SK-N-SH (cell line): ENCODE results near the gene ELAVL2. TPM values are rescaled to one million over a fixed set of nuclear protein-coding genes. Genes with fewer than 3 reads are reported as not detected.

ENCODE experiments used
- CTCF ChIA-PET: fragments of 300-600, 350-600 bp; formaldehyde crosslinking; extraction: SDS; loops from one replicate; lab custom pipeline; 2021; lab: Yijun Ruan, JAX
- POLR2A ChIA-PET: fragments of 350-600 bp; sonication (Branson Sonifier 250); formaldehyde crosslinking; extraction: SDS; loops from one replicate; lab custom pipeline; 2020; ENCODE audit warnings: antibody characterized with exemption, inconsistent platforms; lab: Yijun Ruan, JAX
- DNase-seq: peaks from one replicate; pipeline ENCODE4 v3.0.0; 2012
- H2AFZ ChIP-seq: fragments of 200-600 bp; sonication (generic); 2 replicates; pipeline ENCODE4 v1.8.1; 2016; ENCODE audit warnings: antibody characterized with exemption, mild to moderate bottlenecking, low read depth
- H3F3A ChIP-seq: fragments of 200-600 bp; sonication (generic); replicated peaks from 2 replicates; pipeline ENCODE3; 2016; ENCODE audit warnings: antibody characterized with exemption, mild to moderate bottlenecking; ENCODE audit not compliant: insufficient read depth
- H3K27ac ChIP-seq, 2 experiments: fragments of 200-500 bp in 1 of 2; fragments of 200-600 bp in 1 of 2; sonication (Bioruptor generic) in 1 of 2; sonication (generic), shearing (Covaris generic) in 1 of 2; 2 replicates each; pipeline versions ENCODE4 v1.5.1 to v1.6.1; 2014 to 2016; ENCODE audit warnings: low read depth in 2 of 2, inconsistent platforms in 1 of 2, low read length in 1 of 2, mild to moderate bottlenecking in 1 of 2, mixed read lengths in 1 of 2
- H3K27me3 ChIP-seq: fragments of 200-600 bp; sonication (generic), shearing (Covaris generic); 2 replicates; pipeline ENCODE4 v1.6.1; 2016; ENCODE audit warnings: mixed run types; ENCODE audit not compliant: insufficient read depth
- H3K36me3 ChIP-seq, 2 experiments: fragments of 200-500 bp in 1 of 2; fragments of 200-600 bp in 1 of 2; sonication (Bioruptor generic) in 1 of 2; sonication (generic) in 1 of 2; replicated peaks in 1 of 2; 2 replicates each; pipeline versions ENCODE3 to v1.5.1; 2014 to 2016; ENCODE audit warnings: low read length in 1 of 2, mild to moderate bottlenecking in 1 of 2; ENCODE audit not compliant: insufficient read depth in 2 of 2, control insufficient read depth in 1 of 2
- H3K4me1 ChIP-seq, 2 experiments: fragments of 200-500 bp in 1 of 2; fragments of 200-600 bp in 1 of 2; sonication (Bioruptor generic) in 1 of 2; sonication (generic), shearing (Covaris generic) in 1 of 2; 2 replicates each; pipeline versions ENCODE4 v1.5.1 to v1.6.1; 2014 to 2016; ENCODE audit warnings: low read depth in 1 of 2, low read length in 1 of 2, mixed run types in 1 of 2; ENCODE audit not compliant: insufficient read depth in 2 of 2, control insufficient read depth in 1 of 2
- H3K4me2 ChIP-seq: fragments of 200-600 bp; sonication (generic), shearing (Covaris generic); 2 replicates; pipeline ENCODE4 v1.6.1; 2017; ENCODE audit warnings: mixed run types
- H3K4me3 ChIP-seq, 2 experiments: fragments of 200-500 bp in 1 of 2; fragments of 200-600 bp in 1 of 2; sonication (Bioruptor generic) in 1 of 2; sonication (generic), shearing (Covaris generic) in 1 of 2; 2 replicates each; pipeline versions ENCODE4 v1.5.1 to v1.8.1; 2014 to 2016; ENCODE audit warnings: low read depth in 2 of 2, inconsistent platforms in 1 of 2, low read length in 1 of 2, mild to moderate bottlenecking in 1 of 2, mixed read lengths in 1 of 2, moderate library complexity in 1 of 2
- H3K79me2 ChIP-seq: fragments of 200-600 bp; sonication (generic); 2 replicates; pipeline ENCODE4 v1.8.1; 2017; ENCODE audit warnings: mild to moderate bottlenecking; ENCODE audit not compliant: insufficient read depth
- H3K9ac ChIP-seq: fragments of 200-600 bp; sonication (generic); 2 replicates; pipeline ENCODE4 v1.6.1; 2017; ENCODE audit warnings: mixed run types
- H3K9me2 ChIP-seq: fragments of 200-600 bp; sonication (generic); 2 replicates; pipeline ENCODE4 v1.6.1; 2017; ENCODE audit warnings: mixed run types
- H3K9me3 ChIP-seq: fragments of 200-600 bp; sonication (generic); 2 replicates; pipeline ENCODE4 v1.6.1; 2017; ENCODE audit warnings: mixed run types, mild to moderate bottlenecking, moderate library complexity
- H4K20me1 ChIP-seq: fragments of 200-600 bp; sonication (generic); 2 replicates; pipeline ENCODE4 v1.6.1; 2017; ENCODE audit warnings: mild to moderate bottlenecking, mixed run types; ENCODE audit not compliant: insufficient read depth
- ELF1 ChIP-seq: IDR thresholded peaks from 2 replicates; pipeline ENCODE4 v1.4.0; 2012
- EP300 ChIP-seq, 2 experiments: IDR thresholded peaks; 2 replicates each; pipeline versions ENCODE4 v1.4.0 to v1.6.1; 2012; ENCODE audit warnings: borderline replicate concordance in 1 of 2, low read depth in 1 of 2, low read length in 1 of 2
- EZH2phosphoT487 ChIP-seq: fragments of 200-600 bp; sonication (generic); IDR thresholded peaks from 2 replicates; pipeline ENCODE4 v1.6.1; 2017; ENCODE audit warnings: low read depth, mixed run types, mild to moderate bottlenecking, antibody characterized with exemption, moderate library complexity, borderline replicate concordance
- FOXJ3 ChIP-seq: sonication (generic); formaldehyde crosslinking; IDR thresholded peaks from 2 replicates; pipeline ENCODE4 v1.5.1; 2020; ENCODE audit warnings: mild to moderate bottlenecking, missing genetic modification reagents
- FOXM1 ChIP-seq: IDR thresholded peaks from 2 replicates; pipeline ENCODE4 v1.4.0; 2012; ENCODE audit warnings: low read depth, mild to moderate bottlenecking
- GABPA ChIP-seq: IDR thresholded peaks from 2 replicates; pipeline ENCODE4 v1.4.0; 2012; ENCODE audit warnings: low read depth, mild to moderate bottlenecking
- GATA2 ChIP-seq: sonication (generic); formaldehyde crosslinking; IDR thresholded peaks from 2 replicates; pipeline ENCODE4 v1.5.0; 2020; ENCODE audit warnings: mild to moderate bottlenecking, missing genetic modification reagents
- MEF2A ChIP-seq: IDR thresholded peaks from 2 replicates; pipeline ENCODE4 v1.4.0; 2012; ENCODE audit warnings: low read depth, borderline replicate concordance
- MXI1 ChIP-seq: IDR thresholded peaks from 2 replicates; pipeline ENCODE4 v1.6.1; 2012; ENCODE audit warnings: mild to moderate bottlenecking, low read depth, low read length, improper control_type of control experiment
- NFIC ChIP-seq: IDR thresholded peaks from 2 replicates; pipeline ENCODE4 v1.4.0; 2012; ENCODE audit warnings: borderline replicate concordance
- POLR2AphosphoS5 ChIP-seq: IDR thresholded peaks from 2 replicates; pipeline ENCODE4 v1.6.1; 2012; ENCODE audit warnings: low read depth, low read length
- RAD21 ChIP-seq: IDR thresholded peaks from 2 replicates; pipeline ENCODE4 v1.6.1; 2012; ENCODE audit warnings: mild to moderate bottlenecking, low read length
- RCOR1 ChIP-seq: fragments of 150-350 bp; IDR thresholded peaks from 2 replicates; pipeline ENCODE4 v1.6.1; 2017; ENCODE audit warnings: antibody characterized with exemption, low read length
- REST ChIP-seq: IDR thresholded peaks from 2 replicates; pipeline ENCODE4 v1.6.1; 2012; ENCODE audit warnings: mild to moderate bottlenecking, low read depth, low read length, moderate library complexity
- RFX5 ChIP-seq: IDR thresholded peaks from 2 replicates; pipeline ENCODE4 v1.6.1; 2012; ENCODE audit warnings: mild to moderate bottlenecking, improper control_type of control experiment, low read length
- RXRA ChIP-seq: IDR thresholded peaks from 2 replicates; pipeline ENCODE4 v1.4.0; 2012; ENCODE audit warnings: low read depth, mild to moderate bottlenecking, borderline replicate concordance
- SIN3A ChIP-seq: IDR thresholded peaks from 2 replicates; pipeline ENCODE4 v1.6.1; 2012; ENCODE audit warnings: low read depth, mild to moderate bottlenecking, low read length, moderate library complexity, borderline replicate concordance
- TAF1 ChIP-seq: IDR thresholded peaks from 2 replicates; pipeline ENCODE4 v1.6.1; 2012; ENCODE audit warnings: low read depth, mild to moderate bottlenecking, low read length, moderate library complexity, borderline replicate concordance
- TCF12 ChIP-seq: IDR thresholded peaks from 2 replicates; pipeline ENCODE4 v1.4.0; 2012
- USF1 ChIP-seq: IDR thresholded peaks from 2 replicates; pipeline ENCODE4 v1.4.0; 2012; ENCODE audit warnings: low read depth, borderline replicate concordance
- WGBS: methylation state at CpG from one replicate; pipeline ENCODE4 v1.1.6; 2017; ENCODE audit warnings: low lambda C conversion rate; 5-methylcytosine and 5-hydroxymethylcytosine counted together
- polyA plus RNA-seq, 3 experiments: library from polyadenylated mRNA; depleted of rRNA; stranded (reverse); fragments of >200 nt; gene quantifications; 2 replicates each; pipeline ENCODE4 v1.2.3, GENCODE V29; 2012

ELAVL2 gene
- polyA plus RNA-seq, 1 of the 3 experiments (the other 2 are of a cell fraction): 0.15 TPM

- no peak for TF ChIP-seq RAD21
- TF ChIP-seq USF1: no peak
- no peak for TF ChIP-seq FOXM1
- TF ChIP-seq ELF1: no peak
- no peak for TF ChIP-seq RCOR1
- no peak for TF ChIP-seq TAF1
- TF ChIP-seq MEF2A: no peak
- no peak for TF ChIP-seq POLR2AphosphoS5
- TF ChIP-seq GATA2 (CRISPR knock-in tag): no peak
- H3K9ac ChIP-seq: no peak overlapping the region
These were observed 139.1 kb downstream of the ELAVL2 start for GRCh38 chr9:23686896-23687295.

GRCh38 chr9:23686257-23686656 lies 139.8 kb downstream of the ELAVL2 start:
- Histone ChIP-seq H3K4me3 (no peak overlapping the region), H3K9me3 (no peaks in the 10 kb centered on the region), H2AFZ (no peak overlapping the region), H3K9ac (no peak overlapping the region), H3K9me2 (no peaks in the 10 kb centered on the region), H3K79me2 (no peaks in the 10 kb centered on the region), H3K4me1 (no peaks in the 10 kb centered on the region), H3F3A (no peaks in the 10 kb centered on the region), H3K27ac (no peak overlapping the region), H4K20me1 (no peaks in the 10 kb centered on the region), H3K4me2 (no peak overlapping the region), H3K36me3 (no peaks in the 10 kb centered on the region), H3K27me3 (no peaks in the 10 kb centered on the region)
- TF ChIP-seq FOXJ3 (CRISPR knock-in tag) (no peak), TCF12 (no peak)
- CTCF ChIA-PET: no interaction called here
- 36% methylated on average over 4 of the region's 4 CpGs for WGBS
- no peak for DNase-seq
- POLR2A ChIA-PET: no interaction called here

More at GRCh38 chr9:23686896-23687295, 139.1 kb downstream of the ELAVL2 start:
- Histone ChIP-seq H3K27me3 (no peaks in the 10 kb centered on the region), H3K9me3 (no peaks in the 10 kb centered on the region), H3K79me2 (no peaks in the 10 kb centered on the region), H3K27ac (no peak overlapping the region), H3K4me1 (no peaks in the 10 kb centered on the region), H3K4me3 (no peak overlapping the region), H2AFZ (no peak overlapping the region), H3K9me2 (no peaks in the 10 kb centered on the region), H3F3A (no peaks in the 10 kb centered on the region), H4K20me1 (no peaks in the 10 kb centered on the region), H3K36me3 (no peaks in the 10 kb centered on the region), H3K4me2 (no peak overlapping the region)
- ChIA-PET CTCF (no interaction called here), POLR2A (no interaction called here)
- DNase-seq: no peak
- WGBS: 40% methylated on average over 1 of the region's 1 CpG

- H4K20me1 ChIP-seq: no peaks in the 10 kb centered on the region
- H3K9me3 ChIP-seq: no peaks in the 10 kb centered on the region
- CTCF ChIA-PET: no interaction called here
- H3K36me3 ChIP-seq: no peaks in the 10 kb centered on the region
- TF ChIP-seq GATA2 (CRISPR knock-in tag) (no peak), RAD21 (no peak), MXI1 (no peak), FOXJ3 (CRISPR knock-in tag) (no peak), RXRA (no peak), GABPA (no peak), EZH2phosphoT487 (no peak), MEF2A (no peak), EP300 (IDR thresholded peaks at IDR 0.05; ENCODE audit: borderline replicate concordance in 1 of 2, low read depth in 1 of 2, low read length in 1 of 2) (no peak), REST (no peak), RFX5 (no peak), NFIC (no peak), RCOR1 (no peak), SIN3A (no peak)
- TF ChIP-seq, all 33 proteins: peak for 0
- no peak overlapping the region for H3K27ac ChIP-seq
- H3K4me2 ChIP-seq: no peak overlapping the region
- no peaks in the 10 kb centered on the region for H3F3A ChIP-seq
- POLR2A ChIA-PET: no interaction called here
- H3K9me2 ChIP-seq: no peaks in the 10 kb centered on the region
- no peak overlapping the region for H3K9ac ChIP-seq
- 44% methylated on average over 7 of the region's 7 CpGs for WGBS
- no peaks in the 10 kb centered on the region for H3K4me1 ChIP-seq
- H3K27me3 ChIP-seq: no peaks in the 10 kb centered on the region
- H3K4me3 ChIP-seq: no peak overlapping the region
- no peak overlapping the region for H2AFZ ChIP-seq
- H3K79me2 ChIP-seq: no peaks in the 10 kb centered on the region
- DNase-seq: no peak
These were observed 142.4 kb downstream of the ELAVL2 start for GRCh38 chr9:23683611-23684061.
